MG63 (cell line): ENCODE measurements around the gene IKZF1. TPM values are rescaled to one million over a fixed set of nuclear protein-coding genes. Genes with fewer than 3 reads are reported as not detected.

Experiments used
- DNase-seq: peaks from one replicate; pipeline ENCODE4 v3.0.0-alpha.2; 2020
- H3K27me3 ChIP-seq: fragments of 250-450 bp; sonication (Bioruptor Pico); 2 replicates; pipeline ENCODE4 v1.5.1; 2020; ENCODE audit warnings: mild to moderate bottlenecking, moderate library complexity
- H3K36me3 ChIP-seq: fragments of 250-450 bp; sonication (Bioruptor Pico); 2 replicates; pipeline ENCODE4 v1.5.1; 2020; ENCODE audit warnings: mild to moderate bottlenecking, moderate library complexity
- H3K4me3 ChIP-seq: fragments of 250-450 bp; sonication (Bioruptor Pico); 2 replicates; pipeline ENCODE4 v1.5.1; 2020; ENCODE audit warnings: mild to moderate bottlenecking, moderate library complexity
- H3K9me3 ChIP-seq: fragments of 250-450 bp; sonication (Bioruptor Pico); 2 replicates; pipeline ENCODE4 v1.5.1; 2020; ENCODE audit warnings: mild to moderate bottlenecking, moderate library complexity
- total RNA-seq: library from RNA; depleted of rRNA; stranded (reverse); fragments of >200 nt; shearing (Covaris generic); gene quantifications from 2 replicates; pipeline ENCODE4 v1.2.3, GENCODE V29; 2014; ENCODE audit warnings: low replicate concordance; rRNA removed

IKZF1 gene
- not detected in 2 replicates for total RNA-seq

- Histone ChIP-seq H3K36me3 (no peaks in the 10 kb centered on the region), H3K4me3 (peak within 1 kb of the TSS; percentile 18; the same call in 1 of the 2 replicates), H3K9me3 (no peaks in the 10 kb centered on the region), H3K27me3 (peaks cover 46% of the 10 kb centered on the region)
- peak; percentile 10 for DNase-seq
Measured at GRCh38 chr7:50304129-50304910, at the start of gene IKZF1. Gene IKZF1, plus strand, starts transcription at chr7:50304716. Its CDS starts 14,346 bp downstream, at chr7:50319062.

- no peak for DNase-seq
- Histone ChIP-seq H3K9me3 (no peaks in the 10 kb centered on the region), H3K36me3 (no peaks in the 10 kb centered on the region), H3K27me3 (peaks cover 2% of the 10 kb centered on the region; the same call in 1 of the 2 replicates), H3K4me3 (no peak overlapping the region)
Measured at GRCh38 chr7:50261593-50261992, 42.9 kb upstream of the IKZF1 start.

GRCh38 chr7:50262446-50262845, 42.1 kb upstream of the IKZF1 start:
- DNase-seq, result no peak
- H3K27me3 ChIP-seq, result peaks cover 2% of the 10 kb centered on the region; the same call in 1 of the 2 replicates
- no peaks in the 10 kb centered on the region for H3K36me3 ChIP-seq
- H3K4me3 ChIP-seq, result no peak overlapping the region
- no peaks in the 10 kb centered on the region for H3K9me3 ChIP-seq

DNA sequence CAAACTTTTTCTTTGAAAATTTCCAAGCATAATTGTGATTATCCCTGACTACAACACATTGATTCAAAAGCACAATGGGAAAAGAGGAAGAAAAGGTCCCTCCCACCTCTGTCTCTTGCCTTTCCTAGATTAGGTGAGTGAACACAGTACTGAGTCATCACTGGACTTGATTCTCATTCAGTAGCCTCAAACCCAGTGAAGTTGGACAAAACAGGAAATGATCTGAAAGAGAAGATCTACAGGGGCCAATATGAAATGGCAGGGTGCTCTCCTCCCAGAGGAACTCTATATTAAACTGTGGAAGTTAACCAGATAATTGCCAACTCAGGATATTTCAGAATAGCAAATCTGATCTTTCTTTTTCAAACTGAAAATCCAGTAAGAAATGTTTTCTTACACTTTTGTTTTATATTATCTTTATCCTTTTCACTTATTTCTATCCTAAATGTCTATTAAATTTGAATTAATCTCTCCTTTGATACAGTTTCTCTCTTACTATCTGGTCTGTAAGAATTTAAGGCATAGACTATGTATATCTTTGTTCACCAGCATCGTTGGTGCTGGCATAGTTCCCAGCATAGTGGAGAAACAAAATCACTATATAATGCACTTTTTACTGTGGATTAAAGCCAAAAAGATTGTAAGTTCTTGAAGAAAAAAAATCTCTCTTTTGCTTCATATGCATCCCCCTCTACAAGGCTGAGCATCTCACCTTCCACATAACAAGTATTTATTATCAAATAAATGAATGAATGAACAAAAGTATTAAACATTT, 41.4 kb upstream of the IKZF1 start:
- H3K27me3 ChIP-seq, result peaks cover 2% of the 10 kb centered on the region; the same call in 1 of the 2 replicates
- H3K4me3 ChIP-seq, result no peak overlapping the region
- H3K9me3 ChIP-seq, result no peaks in the 10 kb centered on the region
- DNase-seq, result no peak
- H3K36me3 ChIP-seq, result no peaks in the 10 kb centered on the region

DNA sequence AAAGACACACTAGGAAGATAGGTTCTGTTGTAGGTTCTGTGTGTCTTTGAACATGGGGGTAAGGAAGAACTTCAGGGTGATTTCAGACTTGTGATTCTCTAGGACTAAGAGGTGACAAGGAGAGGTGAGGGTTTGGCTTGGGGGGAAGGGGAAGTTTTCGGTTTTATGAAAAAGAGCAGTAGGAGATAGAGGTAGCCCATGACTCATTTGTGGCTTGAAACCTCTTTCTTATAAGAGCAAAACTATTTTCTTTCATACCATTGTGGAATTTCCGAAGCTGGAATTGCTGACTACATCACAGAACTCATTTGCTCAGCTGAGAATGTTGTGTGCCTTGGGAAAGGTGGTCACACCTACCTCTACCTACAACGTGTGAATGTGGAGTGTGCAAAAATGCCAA, 39.6 kb upstream of the IKZF1 start:
- H3K27me3 ChIP-seq, result 0 out of 2 replicates have a peak, but pooled peaks cover 2% of the 10 kb centered on the region
- no peak for DNase-seq
- H3K4me3 ChIP-seq, result no peak overlapping the region
- no peaks in the 10 kb centered on the region for H3K36me3 ChIP-seq
- H3K9me3 ChIP-seq, result no peaks in the 10 kb centered on the region

DNA sequence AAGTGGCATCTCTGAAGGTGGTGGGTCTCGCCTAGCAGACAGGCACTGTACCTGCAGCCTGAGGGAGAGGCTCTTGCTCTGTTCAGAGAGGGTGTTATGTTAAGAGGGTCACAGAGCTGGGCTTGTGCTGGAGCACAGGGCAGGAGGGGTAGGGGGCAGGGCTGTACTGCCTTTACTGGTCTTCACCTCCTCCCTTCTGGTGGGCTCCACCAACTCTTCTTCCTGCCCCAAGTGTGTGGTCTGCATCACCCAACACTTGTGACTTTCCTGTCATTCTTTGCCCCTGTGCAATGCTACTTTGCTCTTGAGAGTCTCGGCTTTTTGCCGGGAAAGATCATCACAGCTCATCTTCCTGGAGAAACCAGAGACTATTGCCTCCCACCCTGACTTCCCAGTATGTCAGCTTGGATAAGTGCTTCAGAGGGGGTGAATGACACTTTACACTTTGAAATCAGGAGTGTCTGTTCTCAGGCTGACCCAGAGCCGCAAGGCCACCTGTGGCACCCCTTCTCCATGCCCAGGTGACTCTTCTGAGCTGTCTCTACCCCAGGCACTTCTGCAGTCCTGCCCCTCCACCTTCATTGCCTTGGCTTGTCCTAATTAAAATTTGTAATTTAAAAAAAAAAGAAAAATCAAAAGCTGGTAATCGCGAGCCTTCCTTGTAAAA, 38.4 kb upstream of the IKZF1 start:
- Histone ChIP-seq H3K36me3 (no peaks in the 10 kb centered on the region), H3K9me3 (no peaks in the 10 kb centered on the region), H3K27me3 (no peaks in the 10 kb centered on the region), H3K4me3 (no peak overlapping the region)
- no peak for DNase-seq

DNA sequence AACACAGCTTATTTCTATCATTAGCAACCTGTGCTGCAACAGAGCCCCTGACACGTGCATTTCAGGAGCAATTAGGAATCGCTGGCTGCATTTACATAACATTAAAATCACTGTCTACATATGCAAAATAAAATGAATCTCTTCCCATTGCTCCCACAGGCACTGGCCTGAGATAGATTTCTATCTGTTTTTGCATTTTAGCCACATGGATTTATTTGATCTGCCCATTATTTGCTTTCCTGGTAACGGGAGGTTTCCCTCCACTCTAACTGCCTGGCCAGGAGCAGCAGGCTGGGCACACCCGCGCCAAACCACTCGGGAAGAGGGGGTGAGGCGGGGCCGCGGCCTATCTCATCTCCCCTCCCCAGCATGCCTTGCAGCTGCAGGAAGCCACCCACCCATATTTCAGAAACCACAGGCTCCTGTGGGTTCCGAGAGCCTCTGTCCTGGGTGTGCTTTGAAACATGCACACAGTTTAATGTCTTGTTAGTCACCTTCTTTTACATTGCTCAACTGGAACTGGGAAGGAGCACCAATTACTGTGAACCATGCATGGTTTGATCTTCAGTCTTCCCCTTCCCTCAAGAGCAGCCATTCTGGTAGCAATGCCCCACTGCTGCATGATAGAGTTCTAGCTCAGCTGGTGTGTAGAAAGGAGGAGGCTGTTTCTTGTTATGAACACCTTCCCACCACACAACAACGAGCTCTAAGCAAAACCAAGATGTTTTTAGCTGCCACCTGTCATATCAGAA, 37.7 kb upstream of the IKZF1 start:
- H3K4me3 ChIP-seq, result no peak overlapping the region
- no peaks in the 10 kb centered on the region for H3K36me3 ChIP-seq
- DNase-seq, result no peak
- no peaks in the 10 kb centered on the region for H3K9me3 ChIP-seq
- no peaks in the 10 kb centered on the region for H3K27me3 ChIP-seq

- no peak overlapping the region for H3K4me3 ChIP-seq
- no peaks in the 10 kb centered on the region for H3K9me3 ChIP-seq
- no peaks in the 10 kb centered on the region for H3K27me3 ChIP-seq
- no peaks in the 10 kb centered on the region for H3K36me3 ChIP-seq
- no peak for DNase-seq
Measured at GRCh38 chr7:50267525-50268041, 36.9 kb upstream of the IKZF1 start.

GRCh38 chr7:50268223-50268622, 36.3 kb upstream of the IKZF1 start:
- no peaks in the 10 kb centered on the region for H3K27me3 ChIP-seq
- DNase-seq, result no peak
- no peaks in the 10 kb centered on the region for H3K36me3 ChIP-seq
- H3K9me3 ChIP-seq, result no peaks in the 10 kb centered on the region
- H3K4me3 ChIP-seq, result no peak overlapping the region

- no peaks in the 10 kb centered on the region for H3K27me3 ChIP-seq
- no peaks in the 10 kb centered on the region for H3K36me3 ChIP-seq
- no peaks in the 10 kb centered on the region for H3K9me3 ChIP-seq
- H3K4me3 ChIP-seq, result no peak overlapping the region
- no peak for DNase-seq
Measured at GRCh38 chr7:50268990-50269389, 35.5 kb upstream of the IKZF1 start.

- Histone ChIP-seq H3K9me3 (no peaks in the 10 kb centered on the region), H3K4me3 (no peak overlapping the region), H3K27me3 (no peaks in the 10 kb centered on the region), H3K36me3 (no peaks in the 10 kb centered on the region)
- DNase-seq, result no peak
Measured at GRCh38 chr7:50270531-50271018, 33.9 kb upstream of the IKZF1 start.

- H3K27me3 ChIP-seq, result no peaks in the 10 kb centered on the region
- no peaks in the 10 kb centered on the region for H3K9me3 ChIP-seq
- no peak for DNase-seq
- H3K4me3 ChIP-seq, result no peak overlapping the region
- H3K36me3 ChIP-seq, result no peaks in the 10 kb centered on the region
Measured at GRCh38 chr7:50272808-50273207, 31.7 kb upstream of the IKZF1 start.

DNA sequence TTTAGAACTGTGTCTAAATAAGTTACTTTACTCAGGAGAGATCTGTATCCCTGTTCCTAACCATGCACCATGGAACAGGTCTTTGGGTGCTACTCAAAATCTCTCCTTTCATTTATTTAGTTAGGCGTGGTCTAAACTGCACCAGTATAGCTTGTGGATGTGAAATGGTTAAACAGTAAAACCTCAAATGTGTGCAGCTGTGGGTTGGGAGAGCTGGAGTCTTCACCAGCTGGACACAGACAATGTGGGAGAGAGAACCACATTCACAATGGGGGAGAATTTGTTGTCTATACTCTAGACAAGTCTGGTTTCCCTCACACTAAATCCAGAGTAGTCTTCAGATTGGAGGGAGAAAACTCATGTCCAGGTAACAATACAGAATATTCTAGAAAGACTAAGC, 31.2 kb upstream of the IKZF1 start:
- Histone ChIP-seq H3K4me3 (no peak overlapping the region), H3K27me3 (no peaks in the 10 kb centered on the region), H3K9me3 (no peaks in the 10 kb centered on the region), H3K36me3 (no peaks in the 10 kb centered on the region)
- no peak for DNase-seq

GRCh38 chr7:50273870-50274269, 30.6 kb upstream of the IKZF1 start:
- Histone ChIP-seq H3K36me3 (no peaks in the 10 kb centered on the region), H3K27me3 (no peaks in the 10 kb centered on the region), H3K9me3 (no peaks in the 10 kb centered on the region), H3K4me3 (no peak overlapping the region)
- no peak for DNase-seq

- Histone ChIP-seq H3K27me3 (no peaks in the 10 kb centered on the region), H3K4me3 (no peak overlapping the region), H3K9me3 (no peaks in the 10 kb centered on the region), H3K36me3 (no peaks in the 10 kb centered on the region)
- DNase-seq, result no peak
Measured at GRCh38 chr7:50274361-50274760, 30.2 kb upstream of the IKZF1 start.

DNA sequence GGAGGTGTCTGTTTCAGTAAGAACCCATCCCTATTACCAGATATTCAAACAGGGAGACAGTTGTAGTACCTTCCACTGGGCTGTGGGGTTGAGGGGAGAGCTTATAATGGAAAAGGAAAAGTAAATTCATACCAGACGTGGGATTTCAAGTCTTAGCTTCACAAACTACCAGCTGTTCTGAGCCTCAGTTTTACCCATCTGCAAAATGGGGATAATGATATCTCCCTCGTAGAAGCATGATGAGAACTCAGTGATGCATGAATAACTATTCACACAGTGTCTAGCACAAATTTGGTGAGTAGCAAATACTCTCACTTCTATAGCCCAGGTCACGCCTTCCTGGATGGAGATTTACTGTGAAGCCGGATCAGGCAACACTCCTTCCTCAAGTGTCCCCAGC, 29.1 kb upstream of the IKZF1 start:
- Histone ChIP-seq H3K27me3 (no peaks in the 10 kb centered on the region), H3K4me3 (no peak overlapping the region), H3K36me3 (no peaks in the 10 kb centered on the region), H3K9me3 (no peaks in the 10 kb centered on the region)
- no peak for DNase-seq
